Retinal pigment epithelial cell (primary cell): ENCODE results near the gene IL15RA.

ENCODE experiments used
- DNase-seq: peaks from one replicate; pipeline ENCODE4 v3.0.0-alpha.2; 2010; ENCODE audit warnings: low read depth
- H3K4me3 ChIP-seq: 2 replicates; pipeline ENCODE4 v1.5.1; 2011; ENCODE audit warnings: mild to moderate bottlenecking, low read length, control low read depth, moderate library complexity
- CTCF ChIP-seq: conservative IDR thresholded peaks from 2 replicates; pipeline ENCODE4 v1.5.1; 2011; ENCODE audit warnings: low read depth, low read length, control low read depth, inconsistent platforms

The IL15RA gene

GRCh38 chr10:6019796-6020195 is 42.5 kb upstream of the IL15RA start:
- no peak for TF ChIP-seq CTCF
- DNase-seq = no peak
- no peak overlapping the region for H3K4me3 ChIP-seq

- DNase-seq = no peak
- no peak overlapping the region for H3K4me3 ChIP-seq
- no peak for TF ChIP-seq CTCF
These were observed 41.9 kb upstream of the IL15RA start for GRCh38 chr10:6019010-6019782.

- DNase-seq = no peak
- H3K4me3 ChIP-seq = no peak overlapping the region
- no peak for TF ChIP-seq CTCF
These were observed 41.1 kb upstream of the IL15RA start for GRCh38 chr10:6018422-6018821.

GRCh38 chr10:6017781-6018354 is 40.5 kb upstream of the IL15RA start:
- TF ChIP-seq CTCF = no peak
- H3K4me3 ChIP-seq = no peak overlapping the region
- no peak for DNase-seq

- TF ChIP-seq CTCF = peak; percentile 78
These were observed 37.0 kb upstream of the IL15RA start for GRCh38 chr10:6014241-6014761.

GRCh38 chr10:6013413-6014192 is 36.3 kb upstream of the IL15RA start:
- no peak for DNase-seq
- TF ChIP-seq CTCF = no peak
- H3K4me3 ChIP-seq = no peak overlapping the region

More at GRCh38 chr10:6014241-6014761, 37.0 kb upstream of the IL15RA start:
- H3K4me3 ChIP-seq = no peak overlapping the region
- no peak for DNase-seq
